HG03354 (cell line): ENCODE measurements around the gene CABLES1.
"Not testable (repeated sequence)": the region's sequence is repeated elsewhere in the genome, so short reads cannot be mapped to it uniquely, and the experiment has no call there.

Source experiments
- ATAC-seq: cut with Tn5 transposase; IDR thresholded peaks from one replicate; pipeline ENCODE4 v1.9.1; 2021; ENCODE audit warnings: mild to moderate bottlenecking; ENCODE audit not compliant: unreplicated experiment, poor library complexity, severe bottlenecking

The CABLES1 gene

DNA sequence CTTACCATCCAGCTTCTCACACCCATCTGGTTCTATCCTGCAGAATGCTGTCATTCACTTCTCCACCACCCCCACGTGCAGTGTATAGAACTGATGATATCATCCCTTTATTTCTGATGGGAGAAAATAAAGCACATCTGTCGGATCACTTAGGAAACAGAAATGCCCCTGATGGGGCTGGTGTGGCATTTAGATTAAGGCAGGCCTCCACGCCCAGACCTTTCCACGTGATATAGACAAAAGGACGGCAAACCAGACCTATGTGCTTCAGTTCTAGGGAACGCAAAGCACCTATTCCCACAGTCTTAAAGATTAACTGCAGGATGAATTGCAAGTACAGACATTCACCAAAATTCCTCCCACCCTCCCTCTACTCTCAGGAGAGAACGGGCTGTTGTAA is 27.6 kb upstream of the CABLES1 start:
- ATAC-seq, result no peak

DNA sequence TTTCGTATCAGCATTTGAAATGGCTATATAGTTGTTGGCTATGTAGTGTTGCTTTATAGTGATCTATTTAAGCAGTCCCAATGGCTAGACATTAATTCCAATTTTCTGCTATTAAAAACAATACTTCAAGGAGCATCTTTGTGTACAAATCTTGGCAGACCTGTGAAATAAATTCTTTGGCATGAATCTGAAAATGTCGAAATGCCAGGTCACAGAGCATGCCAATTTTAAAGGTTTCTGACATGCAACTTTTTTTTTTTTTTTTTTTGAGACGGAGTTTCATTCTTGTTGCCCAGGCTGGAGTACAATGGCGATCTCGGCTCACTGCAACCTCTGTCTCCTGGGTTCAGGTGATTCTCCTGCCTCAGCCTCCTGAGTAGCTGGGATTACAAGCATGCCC is 26.8 kb upstream of the CABLES1 start:
- no peak for ATAC-seq

DNA sequence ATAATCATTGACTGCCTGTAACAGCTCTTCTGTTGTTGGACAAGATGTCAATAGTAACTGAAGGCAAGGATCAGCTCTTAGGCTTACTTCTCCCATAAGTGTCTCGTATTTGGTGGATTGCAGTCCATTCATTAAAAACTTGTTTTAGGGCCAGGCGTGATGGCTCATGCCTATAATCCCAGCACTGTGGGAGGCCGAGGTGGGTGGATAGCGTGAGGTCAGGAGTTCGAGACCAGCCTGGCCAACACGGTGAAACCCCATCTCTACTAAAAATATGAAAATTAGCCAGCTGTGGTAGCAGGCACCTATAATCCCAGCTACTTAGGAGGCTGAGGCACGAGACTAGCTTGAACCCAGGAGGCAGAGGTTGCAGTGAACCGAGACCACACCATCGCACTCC is 26.1 kb upstream of the CABLES1 start:
- ATAC-seq, result not testable (repeated sequence)

DNA sequence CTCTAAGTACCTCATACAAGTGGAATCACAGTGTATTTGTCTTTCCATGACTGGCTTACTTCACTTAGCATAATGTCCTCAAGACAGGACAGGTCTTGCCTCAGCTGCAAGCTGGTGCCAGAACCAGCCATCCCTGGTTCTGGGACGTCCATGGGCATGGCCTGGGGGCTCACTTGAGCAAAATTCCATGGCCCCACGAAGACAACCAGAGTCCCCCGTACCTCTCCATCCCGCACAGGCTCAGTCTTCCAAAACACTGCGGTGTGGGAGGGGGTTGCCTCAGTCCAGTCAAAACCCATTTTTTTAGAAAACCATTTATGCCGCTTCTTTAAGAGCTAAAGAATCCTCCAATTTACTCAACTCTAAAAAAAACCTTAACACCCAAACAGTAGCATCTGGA is 21.7 kb upstream of the CABLES1 start:
- no peak for ATAC-seq

DNA sequence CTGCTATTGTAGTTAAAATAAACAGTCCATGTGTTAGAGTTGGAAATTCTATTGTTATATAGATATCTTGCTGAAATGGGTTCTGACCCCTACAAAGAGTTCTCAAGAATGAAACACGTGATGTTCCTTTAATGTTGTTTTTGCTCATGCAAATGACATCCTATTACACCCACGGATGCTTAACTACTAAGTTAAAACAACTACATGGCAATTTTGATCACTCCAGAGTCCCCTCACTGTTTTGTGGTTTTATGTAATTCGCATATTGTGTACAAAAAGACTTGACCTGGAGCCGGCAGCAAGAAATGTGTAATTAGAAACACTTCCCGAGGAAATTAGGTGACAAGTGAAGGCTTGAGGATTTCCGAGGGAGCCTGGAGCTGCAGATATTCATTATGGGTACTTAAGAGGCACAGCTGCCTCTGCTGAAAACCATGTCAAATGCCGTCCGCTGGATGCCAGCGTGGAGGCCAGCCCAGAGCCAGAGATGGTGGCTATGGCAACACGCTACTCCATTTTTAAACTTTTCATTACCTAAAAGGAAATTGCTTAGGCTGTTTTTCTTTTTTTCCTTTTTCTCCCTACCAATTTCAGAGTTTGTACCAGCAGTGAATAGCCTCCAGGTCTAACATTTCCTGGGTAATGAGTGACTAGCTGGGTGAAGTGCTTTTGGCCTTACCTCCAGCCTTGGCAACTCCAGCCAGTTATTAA is 21.0 kb upstream of the CABLES1 start:
- ATAC-seq, result no peak

DNA sequence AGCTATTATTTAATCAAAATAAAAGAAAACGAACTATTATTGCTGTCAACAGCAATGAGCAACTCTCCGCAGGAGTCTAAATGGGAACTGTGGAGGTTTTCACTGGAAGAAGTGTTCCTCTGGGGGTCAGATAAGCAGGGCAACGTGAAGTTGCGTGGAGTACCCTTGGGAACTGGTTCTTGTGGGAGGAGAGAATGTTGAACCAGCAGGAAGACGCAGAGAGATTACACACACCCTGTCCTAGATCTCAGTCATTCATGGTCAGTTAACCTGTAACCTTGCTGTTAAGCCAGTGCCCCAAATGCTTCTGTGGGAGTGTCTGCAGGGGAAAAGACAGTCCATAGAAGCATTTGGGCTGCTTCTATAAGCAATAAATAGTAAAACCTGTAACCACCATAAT is 20.4 kb upstream of the CABLES1 start:
- ATAC-seq, result no peak

DNA sequence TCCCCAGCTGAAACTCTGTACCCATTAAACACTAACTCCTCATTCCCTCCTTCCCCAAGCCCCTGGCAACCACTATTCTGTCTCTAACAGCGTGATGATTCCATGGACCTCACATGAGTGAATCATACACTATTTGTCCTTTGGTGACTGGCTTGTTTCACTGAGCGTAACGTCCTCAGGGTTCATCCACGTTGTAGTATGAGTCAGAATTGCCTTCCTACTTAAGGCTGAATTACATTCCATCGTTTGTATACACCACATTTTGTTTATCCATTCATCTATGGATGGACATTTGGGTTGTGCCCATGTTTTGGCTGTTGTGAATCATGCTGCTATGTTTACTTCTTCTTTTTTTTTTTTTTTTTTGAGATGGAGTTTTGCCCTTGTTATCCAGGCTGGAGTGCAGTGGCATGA is 19.6 kb upstream of the CABLES1 start:
- ATAC-seq, result no peak

DNA sequence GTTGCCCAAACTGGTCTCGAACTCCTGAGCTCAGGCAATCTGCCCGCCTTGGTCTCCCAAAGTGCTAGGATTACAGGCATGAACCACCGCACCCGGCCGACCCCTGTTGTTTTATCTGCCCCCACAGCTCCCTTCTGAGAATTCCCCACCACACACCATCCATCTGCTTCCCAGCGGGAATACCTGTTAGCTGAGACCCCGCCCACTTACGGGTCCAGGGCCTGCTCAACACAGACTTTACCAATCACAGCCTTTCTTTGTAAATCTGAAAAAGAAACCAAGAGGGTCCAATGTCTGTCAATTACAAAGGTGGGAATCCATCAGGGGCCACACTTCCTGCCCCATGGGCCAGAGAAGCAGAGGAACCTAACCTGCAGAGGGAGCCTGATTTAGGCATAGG is 14.2 kb upstream of the CABLES1 start:
- ATAC-seq, result no peak

DNA sequence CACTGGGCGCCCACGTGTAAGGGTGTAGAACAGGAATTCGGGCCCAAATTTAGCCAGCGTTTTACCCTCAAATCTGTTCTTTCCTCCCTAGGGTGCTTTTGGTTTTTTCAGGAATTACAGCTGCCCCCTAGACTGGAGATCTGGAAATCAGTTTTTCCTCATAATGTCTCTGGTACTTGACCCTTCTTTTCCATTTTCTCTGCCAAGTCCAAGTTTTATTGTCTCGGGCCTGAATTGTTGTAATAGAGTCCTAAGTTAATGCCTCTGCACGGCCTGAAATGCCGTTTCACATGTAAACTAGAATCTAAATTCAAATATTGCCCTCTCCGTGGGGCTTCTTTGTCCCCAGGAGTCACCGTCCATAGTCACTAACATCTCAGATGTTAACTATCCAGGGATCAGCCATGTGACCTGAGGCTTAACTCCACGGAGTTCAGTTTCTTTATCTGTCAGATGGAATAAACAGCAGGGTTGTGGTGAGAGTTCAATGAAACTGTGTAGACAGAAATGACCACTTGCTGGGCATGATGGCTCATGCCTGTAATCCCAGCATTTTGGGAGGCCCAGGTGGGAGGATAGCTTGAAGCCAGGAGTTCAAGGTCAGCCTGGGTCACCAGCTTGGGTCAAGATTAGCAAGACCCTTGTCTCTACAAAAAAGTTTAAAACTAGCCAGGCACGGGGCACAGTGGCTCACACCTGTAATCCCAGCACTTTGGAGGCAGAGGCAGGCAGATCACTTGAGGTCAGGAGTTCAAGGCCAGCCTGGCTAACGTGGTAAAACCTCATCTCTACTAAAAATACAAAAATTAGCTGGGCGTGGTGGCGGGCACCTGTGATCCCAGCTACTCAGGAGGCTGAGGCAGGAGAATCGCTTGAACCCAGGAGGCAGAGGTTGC is 12.7 kb upstream of the CABLES1 start:
- no peak for ATAC-seq

DNA sequence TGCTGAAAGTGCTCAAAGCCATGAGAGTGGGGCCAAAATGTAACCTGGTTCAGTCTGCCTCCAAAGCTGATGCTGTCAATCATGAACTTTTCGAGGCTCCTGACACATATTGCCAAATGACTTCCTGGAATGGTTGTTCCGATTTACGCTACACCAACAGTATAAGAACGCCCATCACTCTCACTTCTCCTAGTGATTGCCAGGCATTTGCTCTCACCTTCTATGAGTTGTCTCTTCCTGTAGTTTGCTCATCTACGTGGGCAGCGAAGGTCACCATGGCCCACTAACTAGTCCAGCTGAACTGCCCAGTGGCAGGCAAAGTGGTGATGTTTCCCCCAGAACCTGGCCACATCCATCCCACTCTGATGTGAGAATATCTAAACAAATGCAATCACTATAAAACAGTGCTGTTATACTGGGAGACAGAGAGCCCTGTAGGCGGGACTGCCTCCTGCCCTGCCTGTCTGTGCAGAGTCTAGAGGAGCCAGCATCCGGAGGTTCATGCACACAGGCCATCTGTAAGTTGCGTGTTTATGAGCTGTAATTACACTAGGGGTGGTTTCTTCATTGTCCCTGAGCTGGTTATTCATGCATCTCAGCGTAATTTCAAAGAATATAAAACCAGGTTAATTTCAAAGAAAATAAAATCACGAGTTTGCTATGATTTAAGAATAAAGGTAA is 8.8 kb upstream of the CABLES1 start:
- ATAC-seq, result no peak

DNA sequence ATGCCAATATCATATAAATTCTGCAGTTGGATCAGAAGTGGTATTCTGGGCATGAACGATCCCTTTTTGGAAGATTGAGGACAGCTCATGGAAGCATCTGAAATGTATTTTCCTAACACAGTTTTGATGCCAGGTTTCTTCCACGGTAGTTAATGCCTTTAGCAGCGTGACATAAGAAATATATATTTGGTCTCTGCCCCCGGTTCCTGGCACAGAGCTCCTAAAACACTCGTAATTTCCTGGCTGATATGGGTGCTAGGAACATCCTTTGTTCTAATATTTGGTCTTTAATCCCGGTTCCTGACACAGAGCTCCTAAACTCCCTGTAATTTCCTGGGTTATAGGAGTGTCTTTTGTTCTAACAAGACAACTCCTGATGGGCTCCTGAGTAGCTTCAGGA is 8.2 kb upstream of the CABLES1 start:
- no peak for ATAC-seq

DNA sequence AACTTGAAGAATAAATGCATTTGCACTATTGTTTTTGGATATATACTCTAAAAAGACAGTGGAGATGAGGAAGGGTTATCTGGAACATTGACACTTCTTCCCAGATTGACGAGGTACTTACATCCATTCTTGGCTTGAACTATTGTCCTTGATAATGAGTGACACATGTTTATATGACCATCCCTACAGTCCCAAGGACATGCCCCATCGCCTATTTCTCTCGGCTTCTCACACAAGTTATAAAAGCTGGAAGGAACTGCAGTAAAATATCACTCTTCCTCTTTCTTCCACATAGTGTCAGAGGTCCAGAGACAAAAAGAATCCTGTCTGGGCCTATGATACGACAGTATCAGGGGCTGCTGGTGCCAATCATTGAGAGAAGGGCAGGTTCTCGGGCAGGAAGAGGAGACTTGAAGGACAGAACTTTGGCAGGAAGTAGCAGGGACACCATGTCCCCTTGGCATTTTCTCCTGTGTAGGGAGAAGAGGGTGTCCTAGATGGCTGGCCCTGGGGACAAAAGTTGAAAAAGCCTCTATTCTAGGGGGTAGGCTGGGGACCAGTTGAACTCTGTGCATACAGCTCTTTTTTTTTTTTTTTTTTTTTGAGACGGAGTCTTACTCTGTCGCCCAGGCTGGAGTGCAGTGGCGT is 5.8 kb upstream of the CABLES1 start:
- ATAC-seq, result no peak

DNA sequence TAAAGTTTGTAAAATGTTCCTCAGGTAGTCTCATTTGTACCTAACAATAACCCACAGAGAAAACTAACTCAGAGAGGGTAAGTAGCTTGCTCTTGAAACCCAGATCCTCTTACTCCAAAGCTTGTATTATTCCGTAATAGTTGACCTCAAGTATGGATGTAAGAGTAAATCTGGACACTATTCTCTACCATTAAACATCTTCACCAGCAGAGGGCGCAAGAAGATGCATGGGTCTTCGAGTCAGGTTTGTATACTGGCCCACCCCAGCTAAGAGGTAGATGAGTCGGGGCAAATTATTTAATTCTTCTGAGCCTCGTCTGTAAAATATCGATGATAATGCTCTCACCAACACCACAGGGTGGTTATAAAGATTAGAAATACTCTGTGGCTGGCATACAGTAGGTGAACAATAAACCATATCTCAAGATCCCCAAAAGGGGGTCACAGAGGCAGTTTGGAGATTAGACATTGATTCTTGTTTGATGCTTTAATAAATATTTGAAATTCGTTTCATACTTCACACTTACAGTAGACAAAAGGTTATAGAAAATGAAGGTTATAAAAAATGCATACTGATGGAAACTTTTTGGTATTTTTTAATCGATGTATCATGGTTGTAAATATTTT is 3.5 kb upstream of the CABLES1 start:
- ATAC-seq, result no peak

DNA sequence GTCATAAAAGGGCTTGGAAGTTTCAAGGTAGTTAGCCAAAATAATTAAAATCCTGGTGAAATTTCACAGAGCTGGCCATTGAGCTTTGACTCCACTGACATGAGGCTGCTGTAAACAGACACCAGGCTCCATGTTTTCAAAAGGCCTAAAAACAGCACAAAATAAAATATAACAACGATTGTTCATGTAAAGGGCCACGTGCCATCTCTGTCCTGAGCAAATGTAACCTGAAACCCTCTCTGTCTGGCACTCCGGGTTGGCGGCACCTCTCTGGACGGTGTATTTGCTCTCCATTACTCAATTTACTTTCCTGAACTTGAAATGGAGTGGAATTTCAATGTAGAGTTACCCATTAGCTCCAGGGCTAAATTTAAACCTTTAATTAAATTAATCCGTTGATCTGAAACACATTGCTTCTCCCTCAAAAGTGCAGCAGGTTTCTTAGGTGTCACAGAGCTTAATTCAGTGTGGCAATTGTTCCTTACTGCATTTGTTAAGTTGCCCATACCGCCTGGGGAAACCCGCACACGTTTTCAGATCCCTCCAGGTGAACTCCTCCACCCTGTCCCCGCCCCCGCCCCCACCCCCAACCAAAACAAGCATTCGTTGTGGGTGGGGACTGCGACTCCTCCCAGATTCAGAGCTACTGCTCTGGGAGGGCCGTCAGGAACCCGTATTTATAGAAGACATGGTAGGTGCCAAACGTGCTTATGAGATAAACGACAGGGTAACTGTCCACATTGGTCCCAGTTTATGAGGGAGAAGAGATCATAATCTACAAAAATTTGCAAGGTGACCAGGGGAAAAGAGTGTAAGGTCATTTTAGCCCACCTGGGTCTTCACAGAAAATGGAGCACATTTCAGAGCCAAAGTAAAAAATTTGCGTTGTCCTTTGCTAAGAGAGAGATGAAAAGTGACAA is 1.2 kb upstream of the CABLES1 start:
- peak; percentile 34 for ATAC-seq

DNA sequence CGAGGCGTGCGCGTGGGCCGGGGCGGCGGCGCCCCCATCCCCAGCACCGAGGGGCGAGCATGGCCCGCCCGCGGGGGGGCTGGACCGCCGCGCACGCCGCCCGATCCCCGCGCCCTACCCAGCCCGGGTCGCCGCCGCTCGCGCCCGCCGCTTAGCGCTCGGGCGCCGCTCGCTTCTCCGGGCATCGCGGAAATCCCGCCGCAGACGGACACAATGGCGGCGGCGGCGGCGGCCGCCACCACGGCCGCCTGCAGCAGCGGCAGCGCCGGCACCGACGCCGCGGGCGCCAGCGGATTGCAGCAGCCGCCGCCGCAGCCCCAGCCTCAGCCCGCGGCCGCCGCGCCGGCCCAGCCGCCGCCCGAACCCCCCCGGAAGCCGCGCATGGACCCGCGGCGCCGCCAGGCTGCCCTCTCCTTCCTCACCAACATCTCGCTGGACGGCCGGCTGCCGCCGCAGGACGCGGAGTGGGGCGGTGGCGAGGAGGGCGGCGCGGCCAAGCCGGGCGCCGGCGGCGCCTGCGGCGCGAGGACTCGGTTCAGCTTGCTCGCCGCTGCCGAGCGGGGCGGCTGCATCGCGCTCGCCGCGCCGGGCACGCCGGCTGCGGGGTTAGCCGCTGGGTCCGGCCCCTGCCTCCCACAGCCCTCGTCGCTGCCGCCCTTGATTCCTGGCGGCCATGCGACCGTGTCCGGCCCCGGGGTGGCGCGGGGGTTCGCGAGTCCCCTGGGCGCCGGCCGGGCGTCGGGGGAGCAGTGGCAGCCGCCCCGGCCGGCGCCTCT is 453 bp downstream of the CABLES1 start:
- peak; percentile 31 for ATAC-seq

DNA sequence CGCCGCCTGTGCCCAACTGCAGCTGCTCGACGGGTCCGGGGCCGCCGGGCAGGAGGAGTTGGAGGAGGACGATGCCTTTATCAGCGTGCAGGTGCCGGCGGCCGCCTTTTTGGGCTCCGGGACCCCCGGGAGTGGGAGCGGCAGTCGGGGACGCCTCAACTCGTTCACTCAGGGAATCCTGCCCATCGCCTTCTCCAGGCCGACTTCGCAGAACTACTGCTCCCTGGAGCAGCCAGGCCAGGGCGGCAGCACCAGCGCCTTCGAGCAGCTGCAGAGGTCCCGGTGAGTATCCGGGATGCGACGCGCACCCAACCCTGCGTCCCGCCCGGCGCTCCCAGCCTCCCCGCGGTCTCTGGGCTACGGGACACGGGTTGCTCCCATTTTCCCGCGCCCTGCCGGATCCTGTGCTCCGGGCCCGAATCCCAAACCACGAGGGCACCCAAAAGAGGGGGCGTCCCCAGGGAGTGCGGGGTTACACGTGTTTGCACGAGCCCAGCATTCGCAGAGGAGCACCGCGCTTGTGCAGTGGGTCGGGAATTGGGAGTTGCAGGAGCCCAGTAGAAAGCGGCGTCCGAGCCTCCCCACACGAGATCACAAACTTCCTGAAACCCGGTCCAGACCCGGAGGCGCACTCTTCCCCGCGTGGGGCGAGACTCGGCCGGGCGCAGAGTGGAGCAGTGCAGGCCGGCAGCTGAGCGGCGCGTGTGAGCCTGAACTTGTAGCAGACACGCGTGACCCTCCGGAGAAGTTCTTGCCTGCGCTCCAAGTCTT is 1.2 kb downstream of the CABLES1 start:
- peak; percentile 34 for ATAC-seq

DNA sequence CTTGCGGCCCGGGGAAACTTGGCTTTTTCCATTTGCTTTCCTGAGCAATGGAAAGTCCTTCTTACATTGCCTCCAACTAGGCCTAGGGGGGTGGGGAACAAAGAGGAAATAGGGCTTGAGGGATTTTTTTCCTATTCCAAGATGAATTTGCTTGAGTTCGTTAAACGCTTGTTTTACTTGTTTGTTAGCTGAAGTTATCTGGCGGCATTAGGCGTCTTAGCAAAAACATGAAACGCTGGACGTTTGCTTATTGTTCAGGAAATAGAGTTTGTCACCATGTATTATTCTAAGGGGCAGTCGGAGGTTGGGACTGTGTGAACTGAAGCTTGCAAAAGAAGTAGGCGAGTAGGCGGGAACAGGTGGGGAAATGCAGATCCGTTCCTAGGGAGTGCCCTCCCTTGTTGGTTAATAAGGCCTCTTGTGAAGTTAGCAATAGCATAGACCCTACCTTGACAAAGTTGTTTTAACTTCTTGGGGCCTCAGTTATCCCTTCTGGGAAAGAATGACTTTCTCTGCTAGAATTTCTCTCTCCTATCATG is 1.9 kb downstream of the CABLES1 start:
- ATAC-seq, result no peak
